HepG2 (cell line): ENCODE measurements around the gene BABAM1. TPM values are rescaled to one million over a fixed set of nuclear protein-coding genes. Genes with fewer than 3 reads are reported as not detected.
A peak's percentile ranks its signal among the peaks of the same experiment; 100 is the strongest.

Experiments used
- CREM ChIP-seq, 2 experiments: sonication (generic) in 1 of 2; formaldehyde crosslinking in 1 of 2; IDR thresholded peaks; 2 replicates each; pipeline versions ENCODE4 v1.4.0 to v1.6.1; 2016 to 2020; ENCODE audit warnings: antibody characterized with exemption in 1 of 2, mild to moderate bottlenecking in 1 of 2, missing genetic modification reagents in 1 of 2
- HIVEP1 ChIP-seq: sonication (generic); formaldehyde crosslinking; IDR thresholded peaks from 2 replicates; pipeline ENCODE4 v1.4.0; 2020; ENCODE audit warnings: mild to moderate bottlenecking, missing genetic modification reagents
- HNRNPLL ChIP-seq: fragments of 200-400 bp; formaldehyde crosslinking; IDR thresholded peaks from 2 replicates; pipeline ENCODE4 v1.6.1; 2017; ENCODE audit warnings: mild to moderate bottlenecking, low read depth, low read length; ENCODE audit not compliant: poor library complexity, severe bottlenecking
- MED1 ChIP-seq: sonication (generic); formaldehyde crosslinking; IDR thresholded peaks from 2 replicates; pipeline ENCODE4 v1.4.0; 2020; ENCODE audit warnings: missing genetic modification reagents
- NR2F1 ChIP-seq, 2 experiments: fragments of 450-650 bp in 1 of 2; formaldehyde crosslinking in 1 of 2; IDR thresholded peaks; 2 replicates each; pipeline versions ENCODE4 v1.5.0 to v1.6.1; 2016 to 2020; ENCODE audit warnings: mild to moderate bottlenecking in 1 of 2, missing compliant biosample characterization in 1 of 2, missing genetic modification reagents in 1 of 2, moderate library complexity in 1 of 2
- PHF21A ChIP-seq: sonication (generic); formaldehyde crosslinking; IDR thresholded peaks from 2 replicates; pipeline ENCODE4 v1.5.0; 2020; ENCODE audit warnings: mild to moderate bottlenecking, missing genetic modification reagents
- PRMT3 ChIP-seq: sonication (generic); formaldehyde crosslinking; IDR thresholded peaks from 2 replicates; pipeline ENCODE4 v1.8.1; 2022; ENCODE audit warnings: low read depth, mild to moderate bottlenecking, moderate library complexity, missing genetic modification reagents, borderline replicate concordance
- RAD21 ChIP-seq: fragments of 450-650 bp; formaldehyde crosslinking; IDR thresholded peaks from 2 replicates; pipeline ENCODE4 v1.5.0; 2020; ENCODE audit warnings: mild to moderate bottlenecking
- SMAD3 ChIP-seq: sonication (generic); formaldehyde crosslinking; IDR thresholded peaks from 2 replicates; pipeline ENCODE4 v1.4.0; 2020; ENCODE audit warnings: missing genetic modification reagents
- TARDBP ChIP-seq: sonication (generic); formaldehyde crosslinking; IDR thresholded peaks from 2 replicates; pipeline ENCODE4 v1.8.0; 2022; ENCODE audit warnings: mild to moderate bottlenecking, missing genetic modification reagents
- ZNF143 ChIP-seq: sonication (generic); formaldehyde crosslinking; IDR thresholded peaks from 2 replicates; pipeline ENCODE4 v1.4.0; 2020; ENCODE audit warnings: missing genetic modification reagents
- ZNF224 ChIP-seq: sonication (generic); formaldehyde crosslinking; IDR thresholded peaks from 2 replicates; pipeline ENCODE4 v1.5.0; 2020; ENCODE audit warnings: mild to moderate bottlenecking, missing genetic modification reagents
- ZNF33A ChIP-seq: sonication (generic); formaldehyde crosslinking; IDR thresholded peaks from 2 replicates; pipeline ENCODE4 v1.5.1; 2020; ENCODE audit warnings: missing genetic modification reagents, mild to moderate bottlenecking, moderate library complexity, borderline replicate concordance
- ZNF431 ChIP-seq: sonication (generic); formaldehyde crosslinking; IDR thresholded peaks from 2 replicates; pipeline ENCODE4 v1.9.0; 2022; ENCODE audit warnings: missing genetic modification reagents, low read depth, mild to moderate bottlenecking, borderline replicate concordance
- ZNF441 ChIP-seq: sonication (generic); formaldehyde crosslinking; IDR thresholded peaks from 2 replicates; pipeline ENCODE4 v1.7.0; 2021; ENCODE audit warnings: missing genetic modification reagents, borderline replicate concordance
- ZNF580 ChIP-seq: IDR thresholded peaks from 2 replicates; pipeline ENCODE4 v1.6.1; 2016; ENCODE audit warnings: low read depth, borderline replicate concordance
- polyA plus RNA-seq, 8 experiments: library from polyadenylated mRNA; depleted of rRNA in 3 of 8; stranded (reverse) in 7 of 8; unstranded in 1 of 8; fragments of >200 nt; fragmentation: Illumina TruSeq in 4 of 8; extraction: Trizol in 4 of 8; gene quantifications; 2 replicates each; pipeline versions ENCODE4 v1.2.1 to v1.2.3, GENCODE V29; 2011 to 2016; ENCODE audit warnings: low read depth in 4 of 8, missing spikeins in 1 of 8, mixed read lengths in 1 of 8; ENCODE audit not compliant: insufficient read depth in 1 of 8
- total RNA-seq, 5 experiments: library from RNA; depleted of rRNA; stranded (reverse); fragments of >200 nt; fragmentation: Illumina TruSeq; extraction: Trizol; gene quantifications; 2 replicates each; pipeline ENCODE4 v1.2.3, GENCODE V29; 2016; ENCODE audit warnings: low read depth in 1 of 5
- TF ChIP-seq, protein P1 (sequence below): sonication (generic); formaldehyde crosslinking; IDR thresholded peaks from 2 replicates; pipeline ENCODE4 v1.8.0; 2022; ENCODE audit warnings: missing genetic modification reagents, mild to moderate bottlenecking, moderate library complexity, borderline replicate concordance
- TF ChIP-seq, protein P2 (sequence below): sonication (generic); formaldehyde crosslinking; IDR thresholded peaks from 2 replicates; pipeline ENCODE4 v1.5.1; 2020; ENCODE audit warnings: mild to moderate bottlenecking, moderate library complexity, missing genetic modification reagents
- TF ChIP-seq, protein P3 (sequence below): sonication (generic); formaldehyde crosslinking; conservative IDR thresholded peaks from 2 replicates; pipeline ENCODE4 v1.4.0; 2020; ENCODE audit warnings: mild to moderate bottlenecking, missing genetic modification reagents, moderate library complexity

Gene BABAM1
- total and polyA plus RNA-seq, 2 of the 13 experiments (the other 11 are each of a cell fraction or from before 2014, with no cell fraction given) = 70.0 to 82.0 TPM

- TF ChIP-seq, protein P1, sequence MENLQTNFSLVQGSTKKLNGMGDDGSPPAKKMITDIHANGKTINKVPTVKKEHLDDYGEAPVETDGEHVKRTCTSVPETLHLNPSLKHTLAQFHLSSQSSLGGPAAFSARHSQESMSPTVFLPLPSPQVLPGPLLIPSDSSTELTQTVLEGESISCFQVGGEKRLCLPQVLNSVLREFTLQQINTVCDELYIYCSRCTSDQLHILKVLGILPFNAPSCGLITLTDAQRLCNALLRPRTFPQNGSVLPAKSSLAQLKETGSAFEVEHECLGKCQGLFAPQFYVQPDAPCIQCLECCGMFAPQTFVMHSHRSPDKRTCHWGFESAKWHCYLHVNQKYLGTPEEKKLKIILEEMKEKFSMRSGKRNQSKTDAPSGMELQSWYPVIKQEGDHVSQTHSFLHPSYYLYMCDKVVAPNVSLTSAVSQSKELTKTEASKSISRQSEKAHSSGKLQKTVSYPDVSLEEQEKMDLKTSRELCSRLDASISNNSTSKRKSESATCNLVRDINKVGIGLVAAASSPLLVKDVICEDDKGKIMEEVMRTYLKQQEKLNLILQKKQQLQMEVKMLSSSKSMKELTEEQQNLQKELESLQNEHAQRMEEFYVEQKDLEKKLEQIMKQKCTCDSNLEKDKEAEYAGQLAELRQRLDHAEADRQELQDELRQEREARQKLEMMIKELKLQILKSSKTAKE (CRISPR knock-in tag) = peak; percentile 76
- TF ChIP-seq TARDBP (no peak), ZNF33A (CRISPR knock-in tag) (no peak), ZNF224 (CRISPR knock-in tag) (0 out of 2 replicates have a peak, but pooled peaks have one; percentile 28), ZNF580 (0 out of 2 replicates have a peak, but pooled peaks have one; percentile 11), ZNF431 (CRISPR knock-in tag) (no peak), ZNF441 (CRISPR knock-in tag) (peak; percentile 20; the same call in 1 of the 2 replicates), ZNF143 (CRISPR knock-in tag) (0 out of 2 replicates have a peak, but pooled peaks have one; percentile 17), PHF21A (CRISPR knock-in tag) (peak; percentile 15; the same call in 1 of the 2 replicates), RAD21 (CRISPR knock-in tag) (no peak), PRMT3 (CRISPR knock-in tag) (no peak), CREM (IDR thresholded peaks at IDR 0.05) (0 out of 2 replicates have a peak, but pooled peaks have one; percentile 12), CREM (CRISPR knock-in tag; IDR thresholded peaks at IDR 0.05) (no peak), SMAD3 (CRISPR knock-in tag) (0 out of 2 replicates have a peak, but pooled peaks have one; percentile 7), MED1 (peak; percentile 49; the same call in 1 of the 2 replicates), HNRNPLL (peak; percentile 3), HIVEP1 (CRISPR knock-in tag) (no peak), NR2F1 (CRISPR knock-in tag; IDR thresholded peaks at IDR 0.05) (peak; percentile 69 to 78)
- TF ChIP-seq, protein P2, sequence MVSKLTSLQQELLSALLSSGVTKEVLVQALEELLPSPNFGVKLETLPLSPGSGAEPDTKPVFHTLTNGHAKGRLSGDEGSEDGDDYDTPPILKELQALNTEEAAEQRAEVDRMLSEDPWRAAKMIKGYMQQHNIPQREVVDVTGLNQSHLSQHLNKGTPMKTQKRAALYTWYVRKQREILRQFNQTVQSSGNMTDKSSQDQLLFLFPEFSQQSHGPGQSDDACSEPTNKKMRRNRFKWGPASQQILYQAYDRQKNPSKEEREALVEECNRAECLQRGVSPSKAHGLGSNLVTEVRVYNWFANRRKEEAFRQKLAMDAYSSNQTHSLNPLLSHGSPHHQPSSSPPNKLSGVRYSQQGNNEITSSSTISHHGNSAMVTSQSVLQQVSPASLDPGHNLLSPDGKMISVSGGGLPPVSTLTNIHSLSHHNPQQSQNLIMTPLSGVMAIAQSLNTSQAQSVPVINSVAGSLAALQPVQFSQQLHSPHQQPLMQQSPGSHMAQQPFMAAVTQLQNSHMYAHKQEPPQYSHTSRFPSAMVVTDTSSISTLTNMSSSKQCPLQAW = peak; percentile 11
- TF ChIP-seq, protein P3, sequence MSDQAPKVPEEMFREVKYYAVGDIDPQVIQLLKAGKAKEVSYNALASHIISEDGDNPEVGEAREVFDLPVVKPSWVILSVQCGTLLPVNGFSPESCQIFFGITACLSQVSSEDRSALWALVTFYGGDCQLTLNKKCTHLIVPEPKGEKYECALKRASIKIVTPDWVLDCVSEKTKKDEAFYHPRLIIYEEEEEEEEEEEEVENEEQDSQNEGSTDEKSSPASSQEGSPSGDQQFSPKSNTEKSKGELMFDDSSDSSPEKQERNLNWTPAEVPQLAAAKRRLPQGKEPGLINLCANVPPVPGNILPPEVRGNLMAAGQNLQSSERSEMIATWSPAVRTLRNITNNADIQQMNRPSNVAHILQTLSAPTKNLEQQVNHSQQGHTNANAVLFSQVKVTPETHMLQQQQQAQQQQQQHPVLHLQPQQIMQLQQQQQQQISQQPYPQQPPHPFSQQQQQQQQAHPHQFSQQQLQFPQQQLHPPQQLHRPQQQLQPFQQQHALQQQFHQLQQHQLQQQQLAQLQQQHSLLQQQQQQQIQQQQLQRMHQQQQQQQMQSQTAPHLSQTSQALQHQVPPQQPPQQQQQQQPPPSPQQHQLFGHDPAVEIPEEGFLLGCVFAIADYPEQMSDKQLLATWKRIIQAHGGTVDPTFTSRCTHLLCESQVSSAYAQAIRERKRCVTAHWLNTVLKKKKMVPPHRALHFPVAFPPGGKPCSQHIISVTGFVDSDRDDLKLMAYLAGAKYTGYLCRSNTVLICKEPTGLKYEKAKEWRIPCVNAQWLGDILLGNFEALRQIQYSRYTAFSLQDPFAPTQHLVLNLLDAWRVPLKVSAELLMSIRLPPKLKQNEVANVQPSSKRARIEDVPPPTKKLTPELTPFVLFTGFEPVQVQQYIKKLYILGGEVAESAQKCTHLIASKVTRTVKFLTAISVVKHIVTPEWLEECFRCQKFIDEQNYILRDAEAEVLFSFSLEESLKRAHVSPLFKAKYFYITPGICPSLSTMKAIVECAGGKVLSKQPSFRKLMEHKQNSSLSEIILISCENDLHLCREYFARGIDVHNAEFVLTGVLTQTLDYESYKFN (CRISPR knock-in tag) = peak; percentile 60
Observed at GRCh38 chr19:17246681-17247425, 20.4 kb upstream of the BABAM1 start (continued).
